ENCODE measurements around the gene CDH10. TPM values are rescaled to one million over a fixed set of nuclear protein-coding genes. Genes with fewer than 3 reads are reported as not detected.

Gene CDH10
- total and polyA plus RNA-seq, 2 of the 4 experiments (the other 2 are of a cell fraction), result 0.18 to 0.21 TPM

- Histone ChIP-seq H2BK20ac (ENCODE audit: low read depth, low read length) (no peak overlapping the region), H2AK9ac (replicated peaks; ENCODE audit: low read depth, low read length, poor library complexity) (no peak overlapping the region), H3K4me2 (ENCODE audit: low read depth, low read length) (no peak overlapping the region), H4K20me1 (ENCODE audit: insufficient read depth, low read length) (no peaks in the 10 kb centered on the region), H3K23ac (ENCODE audit: low read depth, low read length) (no peak overlapping the region), H3K4ac (ENCODE audit: low read depth, low read length) (no peak overlapping the region), H2AFZ (replicated peaks; ENCODE audit: low read length, poor library complexity) (no peak overlapping the region), H3K4me1 (ENCODE audit: control insufficient read depth, insufficient read depth, low read length) (no peaks in the 10 kb centered on the region), H3K4me3 (ENCODE audit: insufficient read depth, low read depth, low read length) (no peak overlapping the region), H3K14ac (replicated peaks; ENCODE audit: low read depth, low read length) (no peak overlapping the region), H2BK15ac (ENCODE audit: low read depth, low read length) (no peak overlapping the region), H4K5ac (ENCODE audit: low read depth, low read length) (no peak overlapping the region), H2BK5ac (ENCODE audit: low read depth, low read length, poor library complexity, severe bottlenecking) (no peak overlapping the region), H3K56ac (ENCODE audit: extremely low read depth, insufficient read depth, low read length) (no peak overlapping the region), H4K91ac (ENCODE audit: insufficient read depth, low read depth, low read length) (no peak overlapping the region), H3K36me3 (ENCODE audit: control insufficient read depth, insufficient read depth, low read length) (no peaks in the 10 kb centered on the region), H4K8ac (ENCODE audit: low read depth in 2 of 2, low read length in 2 of 2) (no peak overlapping the region), H3K9me3 (ENCODE audit: control insufficient read depth, insufficient read depth, low read length) (no peaks in the 10 kb centered on the region), H3K9me1 (ENCODE audit: insufficient read depth, low read length) (no peaks in the 10 kb centered on the region), H3K27me3 (ENCODE audit: control insufficient read depth, insufficient read depth, low read length) (no peaks in the 10 kb centered on the region), H3K9ac (ENCODE audit: low read depth, low read length) (no peak overlapping the region), H2AK5ac (ENCODE audit: low read depth, low read length) (no peak overlapping the region), H3K79me1 (ENCODE audit: low read depth in 1 of 2, low read length in 2 of 2) (no peaks in the 10 kb centered on the region), H3K18ac (ENCODE audit: low read depth, low read length) (no peak overlapping the region), H2BK120ac (ENCODE audit: low read depth, low read length) (no peak overlapping the region), H3K27ac (ENCODE audit: insufficient read depth, low read length) (no peak overlapping the region)
- no peak for DNase-seq
- CTCF ChIA-PET, result interaction anchor here (0.7 kb wide), 1 partner anchor 915 kb away, joined by 6 read pairs; no protein-coding TSS in a partner anchor
- TF ChIP-seq CEBPB (IDR thresholded peaks at IDR 0.05; ENCODE audit: low read depth, low read length) (no peak), POLR2A (IDR thresholded peaks at IDR 0.05; ENCODE audit: low read depth, low read length) (no peak), MAZ (IDR thresholded peaks at IDR 0.05; ENCODE audit: borderline replicate concordance, low read depth, low read length) (no peak), NFE2L2 (IDR thresholded peaks at IDR 0.05; ENCODE audit: low read depth, low read length) (no peak), ELK1 (IDR thresholded peaks at IDR 0.05; ENCODE audit: borderline replicate concordance, low read depth, low read length) (no peak), RFX5 (IDR thresholded peaks at IDR 0.05; ENCODE audit: low read depth, low read length) (no peak), RAD21 (IDR thresholded peaks at IDR 0.05; ENCODE audit: low read length) (no peak), RCOR1 (IDR thresholded peaks at IDR 0.05; ENCODE audit: insufficient replicate concordance, low read length) (no peak), BHLHE40 (IDR thresholded peaks at IDR 0.05; ENCODE audit: low read depth, low read length) (no peak), MAFK (IDR thresholded peaks at IDR 0.05; ENCODE audit: low read depth, low read length) (no peak), CTCF (conservative IDR thresholded peaks at IDR 0.05; ENCODE audit: low read depth, low read length) (no peak), CHD1 (IDR thresholded peaks at IDR 0.05; ENCODE audit: low read depth, low read length) (no peak), SMC3 (IDR thresholded peaks at IDR 0.05; ENCODE audit: low read depth, low read length) (no peak), MXI1 (IDR thresholded peaks at IDR 0.05; ENCODE audit: borderline replicate concordance, low read depth, low read length) (no peak), FOS (IDR thresholded peaks at IDR 0.05; ENCODE audit: low read depth, low read length) (no peak)
- TF ChIP-seq, protein P1, sequence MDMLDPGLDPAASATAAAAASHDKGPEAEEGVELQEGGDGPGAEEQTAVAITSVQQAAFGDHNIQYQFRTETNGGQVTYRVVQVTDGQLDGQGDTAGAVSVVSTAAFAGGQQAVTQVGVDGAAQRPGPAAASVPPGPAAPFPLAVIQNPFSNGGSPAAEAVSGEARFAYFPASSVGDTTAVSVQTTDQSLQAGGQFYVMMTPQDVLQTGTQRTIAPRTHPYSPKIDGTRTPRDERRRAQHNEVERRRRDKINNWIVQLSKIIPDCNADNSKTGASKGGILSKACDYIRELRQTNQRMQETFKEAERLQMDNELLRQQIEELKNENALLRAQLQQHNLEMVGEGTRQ (IDR thresholded peaks at IDR 0.05; ENCODE audit: low read depth, low read length), result no peak
- ATAC-seq (ENCODE audit: low read depth), result no peak
- no TSS peak for BruUV-seq (replicated peaks)
- 0% methylated on average over 1 of the region's 5 CpGs; no CpG with 5 or more reads in 1 of the 2 experiments for WGBS, 2 experiments (ENCODE audit: extremely low coverage in 2 of 2, insufficient read length in 1 of 2)
- dilution Hi-C loops (cut with HindIII; ENCODE audit: low sequenced_read_pairs, unreplicated experiment) (no loop called here), in situ Hi-C loops (cut with MboI; ENCODE audit: low sequenced_read_pairs) (no loop called here), intact Hi-C loops (cut with micrococcal nuclease) (no loop called here)
- POLR2A ChIA-PET (ENCODE audit: unreplicated experiment), result no interaction called here
Observed at GRCh38 chr5:24635209-24635608, 9.6 kb downstream of the CDH10 start.

Data from IMR-90 (cell line).